Ramos (cell line): Measurements from ENCODE around the gene WFDC1.

Experiments
- in situ Hi-C: fragments of 300-500 bp; cut with MboI; formaldehyde crosslinking; loops from one replicate; pipeline ENCODE4 v1.14.3; 2022; ENCODE audit warnings: low sequenced_read_pairs; ENCODE audit not compliant: unreplicated experiment

Gene WFDC1, protein sequence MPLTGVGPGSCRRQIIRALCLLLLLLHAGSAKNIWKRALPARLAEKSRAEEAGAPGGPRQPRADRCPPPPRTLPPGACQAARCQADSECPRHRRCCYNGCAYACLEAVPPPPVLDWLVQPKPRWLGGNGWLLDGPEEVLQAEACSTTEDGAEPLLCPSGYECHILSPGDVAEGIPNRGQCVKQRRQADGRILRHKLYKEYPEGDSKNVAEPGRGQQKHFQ

DNA sequence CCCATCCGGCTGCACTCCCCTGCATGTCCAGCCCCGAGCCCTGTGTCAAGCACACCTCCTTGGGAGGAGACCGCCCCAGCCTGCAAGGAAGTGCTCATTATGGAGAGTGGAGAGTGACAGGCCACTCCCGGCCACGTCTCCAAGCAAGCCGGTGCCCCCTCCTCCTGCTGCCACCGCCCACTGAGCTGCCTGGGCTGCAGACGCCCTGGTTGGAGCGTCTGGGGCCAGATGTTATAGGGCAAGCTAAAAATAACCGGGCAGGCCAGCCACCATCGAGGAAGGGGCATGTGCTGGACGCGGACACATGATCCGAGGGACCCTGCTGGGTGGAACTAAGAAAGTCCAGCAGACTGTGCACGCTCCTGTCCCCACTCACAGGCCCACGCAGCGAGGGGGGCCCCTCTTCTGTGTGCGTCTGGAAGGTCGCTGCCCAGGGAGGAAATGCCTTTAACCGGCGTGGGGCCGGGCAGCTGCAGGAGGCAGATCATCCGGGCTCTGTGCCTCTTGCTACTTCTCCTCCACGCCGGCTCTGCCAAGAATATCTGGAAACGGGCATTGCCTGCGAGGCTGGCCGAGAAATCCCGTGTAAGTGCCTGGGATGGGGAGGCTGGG, at the start of gene WFDC1:
WFDC1 (plus strand) TSS at position 348 of the 612 bp plus-strand sequence; CDS start at position 442, 94 bp downstream.
- in situ Hi-C loops: no loop called here

DNA sequence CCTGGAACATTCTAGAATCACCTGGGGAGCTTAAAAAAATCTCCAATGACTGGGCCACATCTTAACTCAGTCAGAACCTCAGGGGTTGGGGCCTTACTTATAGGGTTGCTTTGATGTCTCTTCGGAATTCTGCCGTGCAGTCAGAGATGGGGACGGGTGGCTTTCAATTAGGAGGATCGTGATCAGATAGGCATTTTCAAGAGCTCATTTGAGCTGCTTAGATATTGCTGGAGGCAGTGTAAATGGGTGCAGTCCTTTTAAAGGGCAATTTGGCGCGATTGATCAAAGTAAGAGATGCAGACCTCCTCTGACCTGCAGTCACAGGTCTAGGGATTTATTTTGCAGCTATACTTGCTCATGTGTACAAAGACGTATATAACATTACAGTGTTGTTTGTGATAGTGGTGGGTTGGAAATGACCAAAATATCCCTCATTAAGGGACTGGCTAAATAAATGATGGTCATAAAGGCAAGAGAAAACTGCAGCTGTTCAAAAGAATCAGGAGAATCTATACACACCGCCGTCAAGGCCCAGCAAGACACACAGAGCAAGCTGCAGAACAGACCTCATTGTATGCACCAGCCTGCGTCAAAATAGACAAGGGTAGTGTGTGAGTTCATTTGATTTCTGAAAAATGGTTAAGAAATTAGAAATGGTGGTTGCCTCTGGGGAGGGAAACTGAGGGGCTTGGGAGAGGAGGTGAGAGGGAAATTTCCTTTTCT, 48.6 kb upstream of the WFDC1 start:
- in situ Hi-C loops: no loop called here

DNA sequence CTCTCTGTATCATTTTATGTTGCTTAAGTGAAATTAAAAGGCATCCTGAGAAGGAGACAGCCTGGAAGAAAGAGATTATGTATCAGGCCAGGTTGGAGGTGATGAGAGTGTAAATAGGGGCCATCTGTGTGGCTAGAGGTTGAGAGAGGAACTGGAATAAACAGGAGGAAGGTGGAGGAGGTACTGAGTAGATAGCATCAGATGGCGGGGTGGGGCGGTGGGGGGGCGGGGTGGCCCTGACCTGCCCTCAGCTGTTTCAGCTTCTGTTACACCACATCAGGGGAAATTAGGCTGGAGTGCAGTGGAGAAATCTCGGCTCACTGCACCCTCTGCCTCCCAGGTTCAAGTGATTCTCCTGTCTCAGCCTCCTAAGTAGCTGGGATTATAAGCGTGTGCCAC, 48.0 kb upstream of the WFDC1 start:
- in situ Hi-C loops: no loop called here

DNA sequence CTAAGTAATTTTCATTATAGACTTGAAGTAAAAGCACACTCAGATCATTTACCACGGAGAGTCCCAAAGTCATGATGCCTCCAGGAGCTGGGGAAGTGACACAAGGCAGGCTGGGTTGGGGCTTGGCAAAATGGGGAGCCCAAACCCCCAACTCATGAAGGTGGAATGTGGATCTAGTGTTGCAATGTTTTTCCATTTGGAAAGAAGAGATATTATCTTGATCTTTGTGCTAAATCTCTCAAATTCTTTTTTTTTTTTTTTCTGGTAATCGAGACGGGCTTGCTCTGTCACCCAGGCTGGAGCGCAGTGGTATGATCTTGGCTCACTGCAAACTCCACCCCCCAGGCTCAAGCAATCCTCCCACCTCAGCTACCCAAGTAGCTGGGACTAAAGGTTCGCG, 47.3 kb upstream of the WFDC1 start:
- in situ Hi-C loops: no loop called here

DNA sequence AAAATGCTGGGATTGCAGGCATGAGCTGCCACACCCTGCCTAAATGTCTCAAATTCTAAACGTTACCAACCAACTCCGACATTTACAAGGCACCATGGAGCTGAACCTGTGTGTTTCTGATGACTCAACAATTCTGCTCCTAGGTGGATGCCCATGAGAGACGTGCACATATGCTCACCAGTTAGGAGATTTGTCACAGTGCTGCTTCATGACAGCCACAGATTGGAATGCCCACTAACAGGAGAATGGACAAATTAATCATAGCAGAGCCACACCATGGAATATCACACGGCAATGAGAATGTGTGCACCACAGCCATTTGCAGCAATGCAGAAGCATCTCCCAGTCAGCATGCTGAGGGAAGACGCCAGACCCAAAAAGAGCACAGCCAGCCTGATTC, 46.8 kb upstream of the WFDC1 start:
- in situ Hi-C loops: no loop called here

DNA sequence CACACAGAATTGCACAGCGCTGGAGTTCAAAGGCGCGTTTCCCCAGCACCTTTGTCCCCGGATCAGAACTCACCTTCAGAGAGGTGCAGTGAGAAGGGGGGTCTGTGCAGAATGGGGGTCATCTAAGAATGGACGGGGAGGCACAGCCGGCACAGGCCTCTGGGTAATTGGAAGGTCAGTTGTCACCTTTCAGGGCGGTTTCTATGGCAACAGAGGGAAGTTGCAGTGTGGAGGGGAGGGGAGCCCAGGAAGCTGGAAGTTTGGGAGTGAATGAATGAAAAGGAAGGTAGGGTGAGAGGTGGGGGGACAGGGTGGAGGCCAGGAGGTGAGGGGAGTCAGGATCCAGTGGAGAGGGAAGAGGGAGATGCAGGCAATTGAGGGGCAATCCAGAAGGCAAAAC, 42.5 kb upstream of the WFDC1 start:
- in situ Hi-C loops: no loop called here

DNA sequence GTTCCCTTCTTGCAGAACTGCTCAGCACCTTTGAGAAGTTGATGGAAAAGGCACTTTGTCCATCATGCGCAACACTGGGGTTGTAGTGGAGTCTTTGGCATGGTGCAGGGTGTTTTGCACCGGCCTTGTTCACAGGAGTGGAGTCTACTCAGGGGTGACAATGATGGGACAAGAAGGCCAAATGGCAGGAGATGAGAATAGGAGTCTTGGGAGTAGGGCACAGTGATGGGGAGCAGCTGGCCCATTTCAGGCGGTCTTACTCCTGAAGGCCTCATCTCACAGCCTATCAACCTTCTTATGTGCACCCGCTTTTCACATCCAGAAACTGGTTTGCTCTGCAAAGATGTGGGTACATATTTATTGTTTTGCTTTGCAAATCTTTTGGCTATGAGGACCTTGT, 41.5 kb upstream of the WFDC1 start:
- in situ Hi-C loops: no loop called here

DNA sequence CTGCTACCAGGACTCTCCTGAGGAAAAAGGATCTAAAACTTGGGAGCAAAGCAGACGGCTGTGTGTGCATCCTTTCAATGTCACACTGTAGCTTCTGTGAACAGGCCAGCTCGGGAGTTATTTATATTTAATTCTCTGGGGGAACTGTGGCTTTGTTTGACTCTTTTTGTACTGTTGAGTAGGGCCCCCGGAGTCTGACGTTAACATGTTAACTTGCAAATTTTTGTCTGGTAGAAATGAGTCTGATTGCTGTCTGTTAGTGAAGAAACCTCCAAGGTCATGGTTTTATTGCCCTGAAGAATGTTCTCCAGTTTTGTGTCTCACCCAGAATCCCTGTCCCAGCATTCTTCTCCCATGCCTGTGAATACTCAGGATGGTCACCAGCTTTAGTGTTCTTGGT, 40.6 kb upstream of the WFDC1 start:
- in situ Hi-C loops: no loop called here

DNA sequence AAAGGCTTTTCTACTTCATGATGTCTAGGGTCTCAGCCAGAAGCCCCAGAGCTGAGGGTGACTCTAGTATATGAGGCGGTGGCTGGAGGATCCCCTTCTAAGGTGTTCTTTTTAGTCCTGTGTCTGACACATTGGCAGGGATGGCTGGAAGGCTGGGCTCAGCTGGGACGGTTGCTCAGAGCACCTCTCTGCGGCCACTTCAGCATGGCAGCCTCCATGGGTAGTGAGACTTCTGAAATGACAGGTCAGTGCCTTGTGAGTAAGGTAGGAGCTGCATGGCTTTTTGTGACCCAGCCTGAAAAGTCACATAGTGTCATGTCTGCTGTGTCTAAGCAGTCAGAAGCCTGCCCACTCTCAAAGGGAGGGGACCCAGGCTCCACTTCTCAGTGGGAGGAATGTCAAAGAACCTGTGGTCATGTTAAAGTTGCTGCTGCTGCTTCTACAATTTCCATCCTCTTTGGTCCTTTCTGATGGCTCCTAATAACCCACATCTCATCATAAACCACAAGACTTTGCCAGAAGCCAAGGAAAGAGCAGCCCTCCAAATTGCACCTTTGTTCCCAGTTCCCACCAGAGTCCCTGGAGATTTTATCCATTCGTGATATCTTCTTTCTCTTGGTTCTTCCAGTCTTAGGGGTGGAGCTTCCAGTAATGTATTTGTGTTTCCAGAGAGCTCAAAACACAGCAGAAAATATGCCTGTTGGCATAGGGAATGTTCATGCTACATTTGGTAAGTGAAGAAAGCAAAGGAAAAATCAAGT, 39.4 kb upstream of the WFDC1 start:
- in situ Hi-C loops: no loop called here

DNA sequence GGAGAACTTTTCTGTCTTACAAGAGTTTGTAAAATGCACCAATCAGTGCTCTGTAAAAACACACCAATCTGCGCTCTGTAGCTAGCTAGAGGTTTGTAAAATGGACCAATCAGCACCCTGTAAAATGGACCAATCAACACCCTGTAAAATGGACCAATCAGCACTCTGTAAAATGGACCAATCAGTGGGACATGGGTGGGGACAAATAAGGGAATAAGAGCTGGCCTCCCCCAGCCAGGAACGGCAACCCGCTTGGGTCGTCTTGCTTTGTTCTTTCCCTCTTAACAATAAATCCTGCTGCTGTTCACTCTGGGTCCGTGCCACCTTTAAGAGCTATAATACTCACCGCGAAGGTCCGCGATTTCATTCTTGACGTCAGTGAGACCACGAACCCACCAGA, 36.4 kb upstream of the WFDC1 start:
- in situ Hi-C loops: no loop called here

DNA sequence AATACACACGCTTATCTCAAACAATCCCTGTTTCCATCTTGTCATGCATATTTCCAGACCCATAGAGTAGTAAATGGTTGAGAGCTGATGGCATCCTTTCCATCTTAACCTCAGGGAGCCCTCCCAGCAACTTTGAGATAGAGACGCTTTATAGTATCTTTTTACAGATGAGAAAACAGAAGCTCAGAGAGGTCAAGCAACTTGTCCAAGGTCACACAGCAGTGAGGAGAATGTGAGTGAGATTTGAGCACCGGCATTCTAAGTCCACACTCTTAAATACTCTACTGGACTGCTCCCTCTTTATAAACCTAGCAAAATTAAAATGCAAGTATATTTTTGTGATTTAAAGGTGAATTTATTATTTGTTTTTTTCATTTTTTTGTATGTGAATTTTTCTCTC, 35.0 kb upstream of the WFDC1 start:
- in situ Hi-C loops: no loop called here

DNA sequence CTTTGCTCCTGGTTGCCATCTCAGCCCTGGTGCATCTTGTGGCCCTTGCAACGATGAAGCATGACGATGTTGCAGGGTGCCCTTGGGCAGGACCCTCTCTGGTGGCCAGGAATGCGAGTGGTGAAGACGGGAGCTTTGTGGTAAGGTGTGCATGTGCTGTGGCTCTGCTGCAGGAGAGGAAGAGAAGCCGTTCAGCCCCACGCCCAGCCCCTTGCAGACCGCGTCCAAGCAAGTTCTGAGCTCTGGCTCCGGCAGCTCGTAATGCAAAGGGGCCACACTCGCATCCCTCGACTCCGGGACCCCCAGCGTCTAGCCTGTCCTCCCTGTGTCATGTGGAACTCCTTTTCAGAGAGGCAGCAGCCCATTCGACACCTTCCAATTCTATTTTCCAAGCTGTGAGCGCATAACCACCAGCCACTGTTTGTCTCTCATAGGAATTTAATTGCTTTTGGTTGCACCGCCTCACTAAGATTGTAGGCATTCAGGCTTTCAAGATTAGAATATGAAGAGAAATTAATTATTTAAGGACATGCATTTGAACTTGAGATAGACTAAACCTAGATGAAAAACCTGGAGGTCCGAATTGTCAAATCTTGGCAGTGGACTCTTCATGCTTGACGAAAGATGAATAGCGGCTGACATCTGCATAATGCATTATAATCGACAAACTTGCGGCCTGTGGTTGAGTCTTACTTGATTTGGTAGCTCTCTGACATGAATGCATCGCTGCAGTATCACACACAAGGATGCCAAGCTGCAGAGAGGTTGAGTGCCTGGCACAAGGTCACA, 33.7 kb upstream of the WFDC1 start:
- in situ Hi-C loops: no loop called here

DNA sequence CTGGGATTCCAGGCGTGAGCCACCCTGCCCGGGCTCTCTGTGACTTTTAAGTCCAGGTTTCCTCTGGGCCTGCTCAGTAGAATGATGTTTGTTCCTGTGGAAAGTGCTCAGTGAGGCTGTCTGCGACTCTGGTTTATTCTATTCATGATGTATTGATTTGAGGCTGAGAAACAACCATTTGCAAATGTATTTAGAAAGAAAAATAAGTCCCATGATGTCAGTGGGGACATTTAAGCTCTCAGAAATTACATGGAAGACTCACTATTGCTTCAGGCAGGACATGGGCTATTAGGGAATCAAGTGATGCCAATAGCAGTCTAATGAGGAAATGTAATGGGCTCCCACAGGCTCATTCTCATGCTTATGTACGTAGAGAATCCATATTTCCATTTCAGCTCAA, 32.6 kb upstream of the WFDC1 start:
- in situ Hi-C loops: no loop called here

DNA sequence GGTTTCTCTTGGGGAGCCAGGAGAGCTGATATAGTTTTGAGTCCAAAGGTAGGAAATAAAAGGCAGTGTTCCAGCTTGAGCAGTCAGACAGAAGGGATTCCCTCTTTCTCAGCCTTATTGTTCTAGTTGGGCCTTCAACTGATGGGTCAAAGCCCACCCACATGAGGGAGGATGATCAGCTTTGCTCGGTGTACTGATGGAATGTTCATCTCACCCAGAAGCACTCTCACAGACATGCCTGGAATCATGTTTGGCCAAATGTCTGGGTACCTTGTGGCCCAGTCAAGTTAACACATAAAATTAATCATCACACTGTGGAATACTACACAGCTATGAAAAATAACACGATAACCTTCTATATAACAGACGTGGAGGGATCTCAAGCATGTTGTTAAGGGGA, 31.7 kb upstream of the WFDC1 start:
- in situ Hi-C loops: no loop called here

DNA sequence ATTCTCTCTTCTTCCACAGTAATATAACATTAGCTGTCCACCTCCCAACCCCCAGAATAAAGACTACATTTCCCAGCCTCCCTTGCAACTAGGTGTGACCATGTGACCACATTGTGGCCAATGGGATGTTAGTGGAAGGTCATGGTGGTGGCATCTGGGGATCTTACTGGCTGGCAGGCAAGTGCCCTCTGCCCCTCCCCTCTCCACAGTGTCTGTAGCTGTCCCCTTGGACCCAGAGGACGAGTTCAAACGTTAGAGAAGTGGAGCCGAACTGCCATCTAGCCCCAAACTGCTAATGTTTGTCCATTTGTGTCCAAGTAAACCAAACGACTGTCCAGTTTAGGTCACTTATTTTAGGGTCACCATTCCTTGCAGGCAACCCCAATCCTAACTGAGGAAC, 28.2 kb upstream of the WFDC1 start:
- in situ Hi-C loops: no loop called here

DNA sequence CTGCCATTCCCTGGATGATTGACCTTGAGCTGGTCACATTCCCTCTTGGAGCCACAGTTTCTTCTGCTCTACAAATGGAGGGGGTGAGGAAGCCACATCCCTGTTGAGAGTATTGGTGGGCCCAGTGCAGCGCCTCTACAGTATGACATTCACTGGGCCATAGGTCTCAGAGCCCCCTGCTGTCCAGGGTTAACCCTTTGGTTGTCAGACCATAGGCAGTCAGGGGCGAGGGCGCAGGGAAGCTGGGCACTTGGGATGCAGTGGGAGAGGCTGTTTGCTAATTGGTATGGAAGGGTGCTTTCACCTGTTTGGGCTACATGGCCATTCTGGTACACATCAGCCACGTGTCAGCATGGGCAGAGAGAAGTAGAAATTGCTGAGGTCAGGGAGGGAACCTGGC, 27.3 kb upstream of the WFDC1 start:
- in situ Hi-C loops: no loop called here

DNA sequence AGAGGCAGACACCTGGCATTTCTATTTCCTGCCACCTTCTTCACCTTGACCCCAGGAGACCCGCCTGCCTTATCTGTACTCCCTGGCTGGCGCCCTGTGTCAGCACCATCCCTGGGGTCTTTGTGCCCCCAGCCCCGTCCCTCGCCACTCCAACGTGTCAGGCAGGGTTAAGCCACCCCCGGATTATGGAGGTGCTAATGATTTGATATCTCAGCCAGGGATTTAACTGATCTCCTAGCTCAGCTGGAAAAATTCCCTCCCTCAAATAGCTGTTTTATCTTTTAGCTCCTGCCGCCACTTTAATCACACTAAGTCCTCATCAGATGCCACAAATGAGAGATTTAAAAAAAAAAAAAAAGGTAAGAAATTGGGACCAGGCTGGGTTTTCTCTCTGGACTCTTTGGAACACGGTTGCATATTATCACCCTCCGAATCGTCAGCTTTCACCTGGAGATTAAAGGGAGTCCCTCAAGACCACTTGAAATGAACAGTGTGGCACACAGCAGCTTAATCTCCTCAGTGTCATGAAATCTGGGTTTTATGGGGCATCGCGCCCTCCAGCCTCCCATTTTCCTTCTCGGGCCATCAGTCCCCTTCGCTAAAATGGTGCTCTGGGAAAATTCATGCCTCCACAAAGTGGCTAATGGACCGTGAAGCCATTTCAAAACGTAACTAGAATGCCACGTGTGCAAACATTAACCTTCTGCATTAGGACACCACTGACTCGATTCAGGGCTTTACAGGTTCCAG, 26.2 kb upstream of the WFDC1 start:
- in situ Hi-C loops: no loop called here

DNA sequence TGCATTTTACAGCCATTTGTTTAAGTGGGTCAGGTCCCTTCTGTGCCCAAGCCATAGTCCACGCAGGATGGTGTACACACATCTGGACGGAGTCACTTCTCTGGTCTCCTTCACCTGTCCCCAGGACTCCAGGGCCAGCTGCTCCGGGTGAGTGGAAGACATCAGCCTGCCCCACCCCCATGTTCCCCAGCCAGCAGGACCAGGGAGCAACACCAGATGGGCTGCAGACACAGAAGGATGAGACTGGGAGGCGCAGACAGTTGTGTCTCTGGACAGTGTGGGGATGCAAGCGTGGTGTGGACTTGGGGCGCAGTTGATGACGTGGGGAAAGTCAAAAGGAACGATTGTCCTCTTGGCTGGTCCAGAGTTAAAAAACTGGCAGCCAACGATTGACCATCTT, 24.6 kb upstream of the WFDC1 start:
- in situ Hi-C loops: no loop called here

DNA sequence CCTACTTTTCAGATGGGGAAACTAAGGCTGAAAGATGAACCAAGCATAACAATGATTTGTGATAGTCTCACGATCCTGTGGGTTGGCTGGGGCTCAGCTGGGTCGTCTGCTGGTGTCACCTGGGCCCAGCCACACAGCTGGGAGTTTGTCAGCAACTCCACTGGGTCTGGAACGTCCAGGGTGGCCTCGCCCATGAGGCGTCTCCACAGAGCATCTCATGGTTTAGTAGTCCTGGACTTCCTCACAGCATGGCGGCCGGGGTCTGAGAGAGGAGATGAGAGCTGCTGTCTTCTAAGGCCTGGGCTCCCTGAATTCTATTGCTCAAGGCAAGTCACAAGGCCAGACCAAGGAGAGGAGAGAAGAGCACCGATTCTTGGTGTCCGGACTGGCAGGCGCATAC, 24.1 kb upstream of the WFDC1 start:
- in situ Hi-C loops: no loop called here

DNA sequence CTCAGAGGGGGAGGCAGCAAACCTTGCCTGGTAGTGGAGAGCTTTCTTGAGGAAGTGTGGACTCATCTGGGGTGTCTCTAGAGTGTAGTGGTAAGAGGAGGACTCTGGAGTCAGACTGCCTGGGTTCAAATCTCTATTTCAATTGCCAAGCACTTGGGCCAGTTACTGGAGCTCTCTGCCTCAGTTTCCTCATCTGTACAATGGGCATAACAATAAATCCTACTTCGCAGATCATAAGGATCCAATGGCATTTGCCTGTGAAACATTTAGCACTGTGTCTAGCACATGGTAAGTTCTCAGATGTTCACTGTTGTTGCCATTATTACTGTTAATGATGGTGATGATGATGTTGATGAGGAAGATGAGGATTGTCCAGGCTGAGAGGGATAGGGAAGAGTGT, 23.6 kb upstream of the WFDC1 start:
- in situ Hi-C loops: no loop called here
